H1 (cell line): ENCODE results near the gene MUC4. TPM values are rescaled to one million over a fixed set of nuclear protein-coding genes. Genes with fewer than 3 reads are reported as not detected.

Source experiments
- CTCF ChIA-PET: fragments of 300-600 bp; sonication (Branson Sonifier 250); formaldehyde crosslinking; loops from one replicate; lab custom pipeline; 2021; ENCODE audit not compliant: partially characterized antibody; lab: Charles Lee
- POLR2A ChIA-PET: fragments of 300-600 bp; sonication (Branson Sonifier 250); formaldehyde crosslinking; loops from one replicate; lab custom pipeline; 2021; ENCODE audit warnings: inconsistent platforms; ENCODE audit not compliant: partially characterized antibody; lab: Charles Lee
- DNase-seq, 2 experiments: peaks; one replicate each; pipeline versions ENCODE4 v3.0.0 to v3.0.0-alpha.2; 2010 to 2022; ENCODE audit warnings: low spot score in 2 of 2, low read depth in 1 of 2, mixed read lengths in 1 of 2
- FAIRE-seq: peaks from 2 replicates; lab custom pipeline; 2011; peaks lifted over from hg19 to GRCh38; lab: Jason Lieb, UNC
- H2AFZ ChIP-seq: 2 replicates; pipeline ENCODE4 v1.8.1; 2012; ENCODE audit warnings: low read length, inconsistent platforms
- H2AK5ac ChIP-seq: 2 replicates; pipeline ENCODE4 v1.6.1; 2013; ENCODE audit warnings: low read depth, low read length
- H2BK120ac ChIP-seq: replicated peaks from 2 replicates; pipeline ENCODE3; 2013; ENCODE audit warnings: low read depth, low read length, inconsistent platforms
- H2BK12ac ChIP-seq: 2 replicates; pipeline ENCODE4 v1.6.1; 2013; ENCODE audit warnings: low read depth, low read length
- H2BK15ac ChIP-seq: 2 replicates; pipeline ENCODE4 v1.6.1; 2013; ENCODE audit warnings: low read length
- H2BK20ac ChIP-seq: 2 replicates; pipeline ENCODE4 v1.6.1; 2013; ENCODE audit warnings: low read length
- H2BK5ac ChIP-seq: 2 replicates; pipeline ENCODE4 v1.6.1; 2013; ENCODE audit warnings: low read depth, low read length
- H3K14ac ChIP-seq: 2 replicates; pipeline ENCODE4 v1.6.1; 2013; ENCODE audit warnings: inconsistent platforms; ENCODE audit not compliant: insufficient read length
- H3K18ac ChIP-seq: 2 replicates; pipeline ENCODE4 v1.6.1; 2013; ENCODE audit warnings: low read length; ENCODE audit errors: extremely low read depth
- H3K23ac ChIP-seq: 2 replicates; pipeline ENCODE4 v1.6.1; 2013; ENCODE audit warnings: inconsistent platforms; ENCODE audit not compliant: insufficient read length
- H3K23me2 ChIP-seq: 2 replicates; pipeline ENCODE4 v1.6.1; 2013; ENCODE audit warnings: low read depth, low read length
- H3K27ac ChIP-seq: 2 replicates; pipeline ENCODE4 v1.6.1; 2011; ENCODE audit warnings: low read depth, low read length, inconsistent platforms
- H3K27me3 ChIP-seq, 4 experiments: replicated peaks in 1 of 4; 1 replicate in 1 of 4; 2 replicates in 3 of 4; pipeline versions ENCODE4 v1.6.1 to v1.8.1; 2011 to 2013; ENCODE audit warnings: low read length in 3 of 4, mild to moderate bottlenecking in 3 of 4, inconsistent platforms in 2 of 4, mixed read lengths in 2 of 4, moderate library complexity in 1 of 4; ENCODE audit not compliant: control insufficient read depth in 3 of 4, insufficient read depth in 3 of 4; ENCODE audit errors: extremely low read depth in 1 of 4
- H3K36me3 ChIP-seq, 4 experiments: 2 replicates each; pipeline versions ENCODE4 v1.6.1 to v1.8.1; 2011 to 2013; ENCODE audit warnings: mild to moderate bottlenecking in 4 of 4, low read length in 3 of 4, moderate library complexity in 2 of 4, control low read depth in 1 of 4, inconsistent platforms in 1 of 4; ENCODE audit not compliant: insufficient read depth in 4 of 4, control insufficient read depth in 2 of 4
- H3K4ac ChIP-seq: replicated peaks from 2 replicates; pipeline ENCODE3; 2013; ENCODE audit warnings: low read length, low read depth, mixed read lengths, inconsistent platforms; ENCODE audit not compliant: insufficient read length
- H3K4me1 ChIP-seq, 4 experiments: replicated peaks in 1 of 4; 1 replicate in 1 of 4; 2 replicates in 3 of 4; pipeline versions ENCODE4 v1.6.1 to v1.8.1; 2011 to 2013; ENCODE audit warnings: low read length in 3 of 4, inconsistent platforms in 2 of 4, mixed read lengths in 1 of 4; ENCODE audit not compliant: insufficient read depth in 4 of 4, control insufficient read depth in 3 of 4
- H3K4me2 ChIP-seq, 2 experiments: 2 replicates each; pipeline versions ENCODE4 v1.6.1 to v1.8.1; 2011 to 2013; ENCODE audit warnings: low read depth in 2 of 2, low read length in 2 of 2, control low read depth in 1 of 2, inconsistent platforms in 1 of 2, mild to moderate bottlenecking in 1 of 2; ENCODE audit not compliant: insufficient read depth in 1 of 2
- H3K4me3 ChIP-seq, 4 experiments: fragments of 200-600, 300-600 bp in 1 of 4; sonication (generic), shearing (Covaris generic), sonication (Bioruptor Twin) in 1 of 4; 2 replicates each; pipeline versions ENCODE4 v1.5.1 to v1.8.1; 2011 to 2016; ENCODE audit warnings: low read length in 4 of 4, low read depth in 3 of 4, control low read depth in 2 of 4, inconsistent platforms in 2 of 4, mild to moderate bottlenecking in 2 of 4, mixed read lengths in 1 of 4, moderate library complexity in 1 of 4; ENCODE audit not compliant: insufficient read depth in 2 of 4; ENCODE audit errors: extremely low read depth in 1 of 4
- H3K56ac ChIP-seq: replicated peaks from 2 replicates; pipeline ENCODE3; 2013; ENCODE audit warnings: low read depth, mild to moderate bottlenecking, mixed read lengths, low read length, inconsistent platforms; ENCODE audit not compliant: insufficient read length
- H3K79me1 ChIP-seq: 2 replicates; pipeline ENCODE4 v1.6.1; 2013; ENCODE audit warnings: low read depth, low read length, control low read depth
- H3K79me2 ChIP-seq, 2 experiments: 2 replicates each; pipeline versions ENCODE4 v1.6.1 to v1.8.1; 2012 to 2013; ENCODE audit warnings: low read length in 2 of 2, mild to moderate bottlenecking in 2 of 2, inconsistent platforms in 1 of 2; ENCODE audit not compliant: insufficient read depth in 2 of 2, control insufficient read depth in 1 of 2
- H3K9ac ChIP-seq, 4 experiments: replicated peaks in 1 of 4; 1 replicate in 1 of 4; 2 replicates in 3 of 4; pipeline versions ENCODE4 v1.6.1 to v1.8.1; 2011 to 2013; ENCODE audit warnings: low read depth in 3 of 4, low read length in 3 of 4, control low read depth in 2 of 4, mild to moderate bottlenecking in 2 of 4, moderate library complexity in 2 of 4, inconsistent platforms in 1 of 4; ENCODE audit errors: extremely low read depth in 1 of 4
- H3K9me3 ChIP-seq, 2 experiments: 2 replicates each; pipeline versions ENCODE4 v1.6.1 to v1.8.1; 2012 to 2013; ENCODE audit warnings: mild to moderate bottlenecking in 2 of 2, moderate library complexity in 2 of 2, control low read depth in 1 of 2, inconsistent platforms in 1 of 2, low read depth in 1 of 2, low read length in 1 of 2, mixed read lengths in 1 of 2; ENCODE audit not compliant: insufficient read depth in 2 of 2
- H4K20me1 ChIP-seq, 2 experiments: replicated peaks in 1 of 2; 2 replicates each; pipeline versions ENCODE3 to v1.8.1; 2011 to 2013; ENCODE audit warnings: inconsistent platforms in 2 of 2, low read length in 2 of 2, mild to moderate bottlenecking in 1 of 2; ENCODE audit not compliant: insufficient read depth in 2 of 2, control insufficient read depth in 1 of 2
- H4K5ac ChIP-seq: 2 replicates; pipeline ENCODE4 v1.6.1; 2013; ENCODE audit warnings: low read length, low read depth, mixed read lengths, inconsistent platforms; ENCODE audit not compliant: insufficient read length
- H4K8ac ChIP-seq: 2 replicates; pipeline ENCODE4 v1.8.0; 2013; ENCODE audit warnings: mild to moderate bottlenecking, moderate library complexity, low read length, inconsistent platforms; ENCODE audit not compliant: insufficient read depth; ENCODE audit errors: extremely low read depth
- H4K91ac ChIP-seq: replicated peaks from 2 replicates; pipeline ENCODE3; 2013; ENCODE audit warnings: low read length, mixed read lengths, inconsistent platforms; ENCODE audit not compliant: insufficient read length
- BCL11A ChIP-seq, 2 experiments: IDR thresholded peaks; one replicate each; pipeline ENCODE4 v1.6.1; 2011; ENCODE audit warnings: low read depth in 2 of 2, low read length in 2 of 2, mild to moderate bottlenecking in 2 of 2
- BRCA1 ChIP-seq: IDR thresholded peaks from 2 replicates; pipeline ENCODE4 v1.6.1; 2012; ENCODE audit warnings: low read depth, low read length, improper control_type of control experiment
- CHD1 ChIP-seq: IDR thresholded peaks from 2 replicates; pipeline ENCODE4 v1.6.1; 2012; ENCODE audit warnings: low read depth, low read length, improper control_type of control experiment
- CREB1 ChIP-seq: IDR thresholded peaks from 2 replicates; pipeline ENCODE4 v1.6.1; 2012; ENCODE audit warnings: inconsistent platforms
- E2F6 ChIP-seq: IDR thresholded peaks from 2 replicates; pipeline ENCODE4 v1.6.1; 2012; ENCODE audit warnings: inconsistent platforms
- EGR1 ChIP-seq: IDR thresholded peaks from 2 replicates; pipeline ENCODE4 v1.6.1; 2011; ENCODE audit warnings: low read depth, low read length, borderline replicate concordance
- GABPA ChIP-seq: IDR thresholded peaks from 2 replicates; pipeline ENCODE4 v1.6.1; 2011; ENCODE audit warnings: mild to moderate bottlenecking, low read length, moderate library complexity, borderline replicate concordance; ENCODE audit not compliant: insufficient read depth
- HDAC6 ChIP-seq: IDR thresholded peaks from one replicate; pipeline ENCODE4 v1.7.1; 2012; ENCODE audit warnings: low read depth, mild to moderate bottlenecking, inconsistent platforms, low read length, moderate library complexity
- JUND ChIP-seq: IDR thresholded peaks from 2 replicates; pipeline ENCODE4 v1.6.1; 2011; ENCODE audit warnings: mild to moderate bottlenecking, improper control_type of control experiment, low read length
- POU5F1 ChIP-seq: IDR thresholded peaks from 2 replicates; pipeline ENCODE4 v1.6.1; 2011; ENCODE audit warnings: low read depth, mild to moderate bottlenecking, low read length, moderate library complexity
- SP2 ChIP-seq: IDR thresholded peaks from 2 replicates; pipeline ENCODE4 v1.6.1; 2012; ENCODE audit warnings: mild to moderate bottlenecking, low read length, inconsistent platforms
- TAF7 ChIP-seq: optimal IDR thresholded peaks from 2 replicates; pipeline ENCODE3; 2011; ENCODE audit warnings: low read depth, mild to moderate bottlenecking, inconsistent platforms, low read length, moderate library complexity, borderline replicate concordance
- WGBS, 2 experiments: shearing (Covaris generic) in 1 of 2; methylation state at CpG; one replicate each; pipeline versions ENCODE4 v1.1.6 to v1.1.7; 2013 to 2015; ENCODE audit warnings: low lambda C conversion rate in 2 of 2, mixed read lengths in 2 of 2, inconsistent platforms in 1 of 2, low coverage in 1 of 2, missing lambda C conversion rate in 1 of 2; ENCODE audit not compliant: insufficient replicate concordance in 2 of 2, insufficient coverage in 1 of 2, insufficient read length in 1 of 2; ENCODE audit errors: extremely low coverage in 1 of 2, missing lambda C conversion rate in 1 of 2; 5-methylcytosine and 5-hydroxymethylcytosine counted together
- polyA plus RNA-seq, 7 experiments: library from polyadenylated mRNA; depleted of rRNA in 3 of 7; stranded (reverse) in 5 of 7; unstranded in 2 of 7; fragments of >200 nt in 5 of 7; fragments of 200-250 nt in 2 of 7; gene quantifications; 1 replicate in 5 of 7; 2 replicates in 1 of 7; 4 replicates in 1 of 7; pipeline versions ENCODE4 v1.2.1 to v1.2.3, GENCODE V29; 2011 to 2013; ENCODE audit warnings: missing spikeins in 2 of 7, mixed read lengths in 2 of 7
- total RNA-seq: library from RNA; stranded (reverse); fragmentation: NEBNext Ultra II Directional; extraction: Animal tissue kit (Norgen Biotek cat#: 25700); gene quantifications from 2 replicates; pipeline ENCODE4 v1.2.1, GENCODE V29; 2021
- TF ChIP-seq, protein P1 (sequence below): IDR thresholded peaks from 2 replicates; pipeline ENCODE4 v1.6.1; 2011; ENCODE audit warnings: low read length, improper control_type of control experiment

Gene MUC4
- total and polyA plus RNA-seq, 2 of the 8 experiments (the other 6 are each of a cell fraction or from before 2014, with no cell fraction given) = 0.89 to 2.0 TPM

- H2BK120ac ChIP-seq = no peak overlapping the region
- no peaks in the 10 kb centered on the region for H3K79me1 ChIP-seq
- no peak for DNase-seq
- H3K9me3 ChIP-seq = peaks cover 1 to 5% of the 10 kb centered on the region in 2 experiments; a peak in 2 of 4 replicates
- no peak overlapping the region for H4K5ac ChIP-seq
- H3K18ac ChIP-seq = no peak overlapping the region
- no peak overlapping the region for H3K4me2 ChIP-seq
- no peak overlapping the region for H2AFZ ChIP-seq
- 95% methylated on average over 14 of the region's 14 CpGs; no CpG with 5 or more reads in 1 of the 2 experiments for WGBS, 2 experiments
- peaks cover 7% of the 10 kb centered on the region; the same call in 1 of the 2 replicates for H3K23me2 ChIP-seq
- no peak overlapping the region for H3K23ac ChIP-seq
- no peak overlapping the region for H4K91ac ChIP-seq
- H3K4ac ChIP-seq = no peak overlapping the region
- no peak overlapping the region for H3K56ac ChIP-seq
- no peak overlapping the region for H2BK20ac ChIP-seq
- H2BK12ac ChIP-seq = no peak overlapping the region
- H4K8ac ChIP-seq = no peak overlapping the region
- H4K20me1 ChIP-seq = no peaks in the 10 kb centered on the region
- no peak overlapping the region for H2AK5ac ChIP-seq
- no peak for FAIRE-seq
- no peak overlapping the region for H3K9ac ChIP-seq
- no peak overlapping the region for H3K4me3 ChIP-seq
- no peak overlapping the region for H2BK15ac ChIP-seq
- H3K36me3 ChIP-seq = no peaks in the 10 kb centered on the region
- ChIA-PET CTCF (interaction anchor here (0.8 to 5.8 kb wide), 3 partner anchors 8 to 84 kb away, joined by 3 to 33 read pairs (median 4); no protein-coding TSS in a partner anchor), POLR2A (interaction anchor here (0.6 to 1.6 kb wide), 2 partner anchors 40 to 1105 kb away, joined by 3 read pairs; no protein-coding TSS in a partner anchor)
- no peaks in the 10 kb centered on the region for H3K79me2 ChIP-seq
- no peak overlapping the region for H3K14ac ChIP-seq
- no peak overlapping the region for H2BK5ac ChIP-seq
- H3K27me3 ChIP-seq = no peaks in the 10 kb centered on the region; a peak in 2 of 7 replicates
- H3K4me1 ChIP-seq = no peaks in the 10 kb centered on the region
- no peak overlapping the region for H3K27ac ChIP-seq
- TF ChIP-seq EGR1 (no peak), BRCA1 (no peak), GABPA (no peak), BCL11A (IDR thresholded peaks at IDR 0.05; ENCODE audit: low read depth in 2 of 2, low read length in 2 of 2) (no peak), TAF7 (no peak), SP2 (no peak), E2F6 (no peak), POU5F1 (no peak), JUND (no peak), CHD1 (no peak), HDAC6 (no peak), CREB1 (no peak)
- TF ChIP-seq, protein P1, sequence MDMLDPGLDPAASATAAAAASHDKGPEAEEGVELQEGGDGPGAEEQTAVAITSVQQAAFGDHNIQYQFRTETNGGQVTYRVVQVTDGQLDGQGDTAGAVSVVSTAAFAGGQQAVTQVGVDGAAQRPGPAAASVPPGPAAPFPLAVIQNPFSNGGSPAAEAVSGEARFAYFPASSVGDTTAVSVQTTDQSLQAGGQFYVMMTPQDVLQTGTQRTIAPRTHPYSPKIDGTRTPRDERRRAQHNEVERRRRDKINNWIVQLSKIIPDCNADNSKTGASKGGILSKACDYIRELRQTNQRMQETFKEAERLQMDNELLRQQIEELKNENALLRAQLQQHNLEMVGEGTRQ = no peak
These were observed 45.1 kb downstream of the MUC4 start for GRCh38 chr3:195766671-195767070.
